Keratinocyte (primary cell): Measurements from ENCODE around the gene ADAMTS2. TPM values are rescaled to one million over a fixed set of nuclear protein-coding genes. Genes with fewer than 3 reads are reported as not detected.

Experiments used
- DNase-seq: peaks from one replicate; pipeline ENCODE4 v3.0.0-alpha.2; 2011; ENCODE audit warnings: low read depth, missing footprints, low spot score
- FAIRE-seq: peaks from 2 replicates; lab custom pipeline; 2011; peaks lifted over from hg19 to GRCh38; lab: Jason Lieb, UNC
- H2AFZ ChIP-seq: 2 replicates; pipeline ENCODE4 v1.6.0; 2012; ENCODE audit warnings: low read length, control low read depth, inconsistent platforms; ENCODE audit not compliant: control insufficient read depth
- H3K27ac ChIP-seq: 2 replicates; pipeline ENCODE4 v1.5.1; 2011; ENCODE audit warnings: low read length; ENCODE audit not compliant: control insufficient read depth, insufficient read depth
- H3K27me3 ChIP-seq: 3 replicates; pipeline ENCODE4 v1.6.0; 2011; ENCODE audit warnings: low read length; ENCODE audit not compliant: control insufficient read depth, insufficient read depth; ENCODE audit errors: extremely low read depth
- H3K36me3 ChIP-seq, 2 experiments: 2 replicates in 1 of 2; 3 replicates in 1 of 2; pipeline ENCODE4 v1.5.1; 2011; ENCODE audit warnings: low read length in 2 of 2, mild to moderate bottlenecking in 1 of 2; ENCODE audit not compliant: control insufficient read depth in 2 of 2, insufficient read depth in 2 of 2; ENCODE audit errors: extremely low read depth in 1 of 2
- H3K4me1 ChIP-seq: 3 replicates; pipeline ENCODE4 v1.5.1; 2011; ENCODE audit warnings: low read length; ENCODE audit not compliant: control insufficient read depth, insufficient read depth; ENCODE audit errors: extremely low read depth
- H3K4me2 ChIP-seq: 3 replicates; pipeline ENCODE4 v1.6.0; 2011; ENCODE audit warnings: low read depth, low read length; ENCODE audit not compliant: control insufficient read depth, insufficient read depth; ENCODE audit errors: extremely low read depth
- H3K4me3 ChIP-seq, 3 experiments: fragments of 200-600 bp in 1 of 3; sonication (generic) in 1 of 3; 2 replicates in 2 of 3; 3 replicates in 1 of 3; pipeline ENCODE4 v1.5.1; 2011 to 2016; ENCODE audit warnings: low read length in 3 of 3, mild to moderate bottlenecking in 3 of 3, control low read depth in 2 of 3, inconsistent platforms in 1 of 3, low read depth in 1 of 3, mixed read lengths in 1 of 3, mixed run types in 1 of 3, moderate library complexity in 1 of 3; ENCODE audit not compliant: control insufficient read depth in 2 of 3, insufficient read depth in 2 of 3; ENCODE audit errors: extremely low read depth in 1 of 3
- H3K79me2 ChIP-seq: 2 replicates; pipeline ENCODE4 v1.6.0; 2012; ENCODE audit warnings: low read length; ENCODE audit not compliant: control insufficient read depth, insufficient read depth
- H3K9ac ChIP-seq: 3 replicates; pipeline ENCODE4 v1.6.0; 2011; ENCODE audit warnings: low read length; ENCODE audit not compliant: control insufficient read depth, insufficient read depth; ENCODE audit errors: extremely low read depth
- H3K9me1 ChIP-seq: 3 replicates; pipeline ENCODE4 v1.6.0; 2011; ENCODE audit warnings: low read length; ENCODE audit not compliant: control insufficient read depth, insufficient read depth; ENCODE audit errors: extremely low read depth
- H3K9me3 ChIP-seq: 2 replicates; pipeline ENCODE4 v1.5.1; 2012; ENCODE audit warnings: low read depth, low read length; ENCODE audit not compliant: control insufficient read depth
- H4K20me1 ChIP-seq: 3 replicates; pipeline ENCODE4 v1.6.0; 2011; ENCODE audit warnings: low read length; ENCODE audit not compliant: control insufficient read depth, insufficient read depth; ENCODE audit errors: extremely low read depth
- CTCF ChIP-seq, 3 experiments: IDR thresholded peaks in 1 of 3; conservative IDR thresholded peaks in 1 of 3; optimal IDR thresholded peaks in 1 of 3; 2 replicates in 2 of 3; 3 replicates in 1 of 3; pipeline versions ENCODE3 to v1.5.1; 2011; ENCODE audit warnings: low read length in 3 of 3, mild to moderate bottlenecking in 3 of 3, moderate library complexity in 2 of 3, control low read depth in 1 of 3, inconsistent platforms in 1 of 3; ENCODE audit not compliant: insufficient read depth in 2 of 3; ENCODE audit errors: extremely low read depth in 1 of 3
- EZH2 ChIP-seq: IDR thresholded peaks from one replicate; pipeline ENCODE4 v1.6.1; 2012; ENCODE audit warnings: inconsistent platforms, mild to moderate bottlenecking, low read length, moderate library complexity
- dilution Hi-C: fragments of 300-500 bp; cut with MboI; formaldehyde crosslinking; loops from one replicate; pipeline ENCODE4 v1.7.0; 2020; ENCODE audit warnings: low sequenced_read_pairs; ENCODE audit not compliant: extremely low pct_ligation_motif_present
- polyA plus RNA-seq, 5 experiments: library from polyadenylated mRNA; depleted of rRNA in 3 of 5; stranded (reverse) in 3 of 5; stranded (forward) in 1 of 5; unstranded in 1 of 5; fragments of >200 nt; gene quantifications; 1 replicate in 1 of 5; 2 replicates in 3 of 5; 3 replicates in 1 of 5; pipeline versions ENCODE4 v1.2.1 to v1.2.3, GENCODE V29; 2011 to 2012; ENCODE audit warnings: missing spikeins in 2 of 5, low read depth in 1 of 5, low replicate concordance in 1 of 5

ADAMTS2 gene
- polyA plus RNA-seq, 1 donor (not counting 4 experiments of a cell fraction or from before 2014, with no cell fraction given), result not detected

- Histone ChIP-seq H3K9me3 (peaks cover 6% of the 10 kb centered on the region), H3K4me1 (no peaks in the 10 kb centered on the region), H3K4me3 (no peak overlapping the region), H3K27ac (no peak overlapping the region), H4K20me1 (no peaks in the 10 kb centered on the region), H3K4me2 (no peak overlapping the region), H3K36me3 (no peaks in the 10 kb centered on the region), H3K9ac (no peak overlapping the region), H2AFZ (no peak overlapping the region), H3K9me1 (no peaks in the 10 kb centered on the region), H3K27me3 (no peaks in the 10 kb centered on the region), H3K79me2 (no peaks in the 10 kb centered on the region)
- dilution Hi-C loops, result no loop called here
- no peak for DNase-seq
- no peak for FAIRE-seq
- TF ChIP-seq CTCF (optimal IDR thresholded peaks at IDR 0.05 in 1 of 3, IDR thresholded peaks at IDR 0.05 in 1 of 3, conservative IDR thresholded peaks at IDR 0.05 in 1 of 3; ENCODE audit: extremely low read depth in 1 of 3, insufficient read depth in 2 of 3, low read length in 3 of 3) (no peak), EZH2 (no peak)
Observed at GRCh38 chr5:179307013-179307800, 38.1 kb downstream of the ADAMTS2 start.

DNA sequence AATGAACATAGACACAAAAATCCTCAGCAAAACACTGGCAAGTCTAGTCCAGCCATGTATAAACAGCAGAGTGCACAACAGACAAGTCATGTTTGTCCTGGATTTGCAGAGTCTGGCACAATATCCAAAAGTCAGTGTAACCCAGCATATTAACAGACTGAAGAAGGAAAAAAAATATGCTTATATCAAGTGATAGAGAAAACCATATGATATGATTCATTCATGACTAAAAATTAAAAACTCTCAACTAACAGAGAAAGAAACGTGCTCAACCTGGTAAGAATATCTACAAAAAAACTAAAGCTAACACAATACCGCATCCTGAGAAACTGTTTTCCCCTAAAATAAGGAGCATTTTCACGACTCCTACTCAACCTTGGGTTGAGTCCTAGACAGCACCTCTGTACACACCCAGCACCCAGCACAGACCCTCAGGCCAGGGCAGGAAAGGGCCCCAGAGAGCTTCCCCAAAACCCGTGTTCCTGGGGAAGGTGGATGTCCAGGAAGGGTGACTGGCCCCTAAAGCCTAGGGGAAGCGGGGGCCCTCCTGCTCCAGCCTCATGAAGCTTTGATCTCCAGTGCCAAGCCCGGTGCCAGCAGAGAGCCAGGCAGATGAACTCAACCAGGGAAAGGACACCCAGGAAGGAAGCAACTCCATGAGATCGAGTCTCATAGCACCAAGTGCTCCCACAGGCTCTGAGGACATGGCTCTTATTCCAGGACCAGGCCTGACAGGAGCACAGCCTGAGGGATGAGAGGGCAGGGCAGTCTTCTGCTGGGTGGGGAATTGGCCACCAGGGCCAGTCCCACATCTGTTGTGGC, 38.9 kb downstream of the ADAMTS2 start:
- Histone ChIP-seq H3K27ac (no peak overlapping the region), H3K9me1 (no peaks in the 10 kb centered on the region), H4K20me1 (no peaks in the 10 kb centered on the region), H3K4me3 (no peak overlapping the region), H2AFZ (no peak overlapping the region), H3K4me1 (no peaks in the 10 kb centered on the region), H3K27me3 (no peaks in the 10 kb centered on the region), H3K9me3 (peaks cover 6% of the 10 kb centered on the region), H3K79me2 (no peaks in the 10 kb centered on the region), H3K9ac (no peak overlapping the region), H3K36me3 (no peaks in the 10 kb centered on the region), H3K4me2 (no peak overlapping the region)
- TF ChIP-seq CTCF (optimal IDR thresholded peaks at IDR 0.05 in 1 of 3, IDR thresholded peaks at IDR 0.05 in 1 of 3, conservative IDR thresholded peaks at IDR 0.05 in 1 of 3; ENCODE audit: extremely low read depth in 1 of 3, insufficient read depth in 2 of 3, low read length in 3 of 3), result no peak
- TF ChIP-seq EZH2, result no peak
- dilution Hi-C loops, result no loop called here
- DNase-seq (no peak), FAIRE-seq (no peak)
